ENCODE results near the gene CBX1. TPM values are rescaled to one million over a fixed set of nuclear protein-coding genes. Genes with fewer than 3 reads are reported as not detected.

CBX1 gene
- polyA plus RNA-seq, 2 of the 4 experiments (the other 2 are of a cell fraction), result 84.4 to 173 TPM

GRCh38 chr17:48053758-48054237, 47.5 kb downstream of the CBX1 start:
- no peak for TF ChIP-seq USF2 (IDR thresholded peaks at IDR 0.05)
- TF ChIP-seq FOSL2 (IDR thresholded peaks at IDR 0.05), result no peak
- TF ChIP-seq FOSL2 (CRISPR knock-in tag; IDR thresholded peaks at IDR 0.05), result no peak
- TF ChIP-seq RNF2 (IDR thresholded peaks at IDR 0.05; ENCODE audit: borderline replicate concordance, low read depth), result no peak
- TF ChIP-seq ZNF302 (CRISPR knock-in tag; IDR thresholded peaks at IDR 0.05), result no peak
- TF ChIP-seq JUN (IDR thresholded peaks at IDR 0.05), result no peak
- TF ChIP-seq, protein P1, sequence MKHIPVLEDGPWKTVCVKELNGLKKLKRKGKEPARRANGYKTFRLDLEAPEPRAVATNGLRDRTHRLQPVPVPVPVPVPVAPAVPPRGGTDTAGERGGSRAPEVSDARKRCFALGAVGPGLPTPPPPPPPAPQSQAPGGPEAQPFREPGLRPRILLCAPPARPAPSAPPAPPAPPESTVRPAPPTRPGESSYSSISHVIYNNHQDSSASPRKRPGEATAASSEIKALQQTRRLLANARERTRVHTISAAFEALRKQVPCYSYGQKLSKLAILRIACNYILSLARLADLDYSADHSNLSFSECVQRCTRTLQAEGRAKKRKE (CRISPR knock-in tag; IDR thresholded peaks at IDR 0.05; ENCODE audit: low read depth), result no peak
- no peak for TF ChIP-seq MAZ (IDR thresholded peaks at IDR 0.05; ENCODE audit: borderline replicate concordance, low read depth, low read length)
- no peak for TF ChIP-seq TFCP2L1 (CRISPR knock-in tag; IDR thresholded peaks at IDR 0.05)
- TF ChIP-seq KDM5A (IDR thresholded peaks at IDR 0.05), result no peak
- no peak for TF ChIP-seq EHF (CRISPR knock-in tag; IDR thresholded peaks at IDR 0.05)
- ChIA-PET CTCF (interaction anchor here (1.4 to 46.6 kb wide), 3 partner anchors 6 to 44 kb away, joined by 3 to 1398 read pairs (median 1398); partner anchors contain the start of genes COPZ2 and NFE2L1), POLR2A (interaction anchor here (0.7 kb wide), 1 partner anchor 15 kb away, joined by 3 read pairs; no protein-coding TSS in a partner anchor)
- peak overlapping the region; percentile 94 for H3K4me2 ChIP-seq
- DNase-seq (ENCODE audit: low read depth in 1 of 2, low spot score in 1 of 2), result no peak
- no peaks in the 10 kb centered on the region for H3K9me3 ChIP-seq
- no peak for FAIRE-seq
- 89% methylated on average over 6 of the region's 6 CpGs for WGBS (ENCODE audit: missing lambda C conversion rate)
- H3K4me1 ChIP-seq, result peaks cover 76% of the 10 kb centered on the region
- no peak for ATAC-seq
- peak overlapping the region; percentile 90 to 95 for H3K27ac ChIP-seq
- no peak overlapping the region for H3K4me3 ChIP-seq

GRCh38 chr17:48052956-48053757, 48.1 kb downstream of the CBX1 start:
- CTCF ChIA-PET, result interaction anchor here (0.6 to 46.6 kb wide), 4 partner anchors 5 to 79 kb away, joined by 3 to 1398 read pairs (median 700); partner anchors contain the start of genes COPZ2 and NFE2L1
- DNase-seq (ENCODE audit: low read depth in 1 of 2, low spot score in 1 of 2) (no peak), FAIRE-seq (no peak), ATAC-seq (no peak)
- peak overlapping the region; percentile 94 for H3K4me2 ChIP-seq
- H3K9me3 ChIP-seq, result no peaks in the 10 kb centered on the region
- peak overlapping the region; percentile 8; the same call in 1 of the 3 replicates for H3K4me3 ChIP-seq
- WGBS (ENCODE audit: missing lambda C conversion rate), result 46% methylated on average over 5 of the region's 5 CpGs
- TF ChIP-seq HES2 (IDR thresholded peaks at IDR 0.05), result no peak
- no peak for TF ChIP-seq ZC3H11A (IDR thresholded peaks at IDR 0.05)
- no peak for TF ChIP-seq JUN (IDR thresholded peaks at IDR 0.05)
- no peak for TF ChIP-seq MAFK (IDR thresholded peaks at IDR 0.05; ENCODE audit: partially characterized antibody)
- no peak for TF ChIP-seq REST (IDR thresholded peaks at IDR 0.05)
- TF ChIP-seq, protein P2, sequence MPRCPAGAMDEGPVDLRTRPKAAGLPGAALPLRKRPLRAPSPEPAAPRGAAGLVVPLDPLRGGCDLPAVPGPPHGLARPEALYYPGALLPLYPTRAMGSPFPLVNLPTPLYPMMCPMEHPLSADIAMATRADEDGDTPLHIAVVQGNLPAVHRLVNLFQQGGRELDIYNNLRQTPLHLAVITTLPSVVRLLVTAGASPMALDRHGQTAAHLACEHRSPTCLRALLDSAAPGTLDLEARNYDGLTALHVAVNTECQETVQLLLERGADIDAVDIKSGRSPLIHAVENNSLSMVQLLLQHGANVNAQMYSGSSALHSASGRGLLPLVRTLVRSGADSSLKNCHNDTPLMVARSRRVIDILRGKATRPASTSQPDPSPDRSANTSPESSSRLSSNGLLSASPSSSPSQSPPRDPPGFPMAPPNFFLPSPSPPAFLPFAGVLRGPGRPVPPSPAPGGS (IDR thresholded peaks at IDR 0.05), result no peak
- no peak for TF ChIP-seq SMC3 (IDR thresholded peaks at IDR 0.05)
- no peak for TF ChIP-seq RAD21 (conservative IDR thresholded peaks at IDR 0.05 in 1 of 2, IDR thresholded peaks at IDR 0.05 in 1 of 2)
- TF ChIP-seq TFCP2L1 (CRISPR knock-in tag; IDR thresholded peaks at IDR 0.05), result no peak
- TF ChIP-seq ZSCAN20 (CRISPR knock-in tag; IDR thresholded peaks at IDR 0.05), result no peak
- H3K27ac ChIP-seq, result peak overlapping the region; percentile 90 to 95
- POLR2A ChIA-PET, result interaction anchor here (0.7 kb wide), 1 partner anchor 15 kb away, joined by 3 read pairs; no protein-coding TSS in a partner anchor
- peaks cover 76% of the 10 kb centered on the region for H3K4me1 ChIP-seq

All from A549 (cell line).